MM.1S (cell line): ENCODE results near the gene KLHL42.

ENCODE experiments used
- CTCF ChIP-seq: fragments of 300-600 bp; sonication (generic); IDR thresholded peaks from 2 replicates; pipeline ENCODE4 v1.5.1; 2016; ENCODE audit warnings: antibody characterized with exemption, low read length, mixed read lengths
- EZH2 ChIP-seq: fragments of 300-600 bp; sonication (generic); optimal IDR thresholded peaks from 2 replicates; pipeline ENCODE3; 2017; ENCODE audit warnings: low read depth, mild to moderate bottlenecking, antibody characterized with exemption, low read length, mixed read lengths
- EZH2phosphoT487 ChIP-seq: fragments of 300-600 bp; sonication (generic); IDR thresholded peaks from 2 replicates; pipeline ENCODE4 v1.6.1; 2018; ENCODE audit warnings: antibody characterized with exemption, low read length

GRCh38 chr12:27781680-27782079 lies 1.6 kb downstream of the KLHL42 start:
- TF ChIP-seq CTCF (no peak), EZH2phosphoT487 (no peak), EZH2 (no peak)
